ENCODE results near the gene UST. TPM values are rescaled to one million over a fixed set of nuclear protein-coding genes. Genes with fewer than 3 reads are reported as not detected.

UST gene
- total and polyA plus RNA-seq, 9 of the 15 experiments (the other 6 are each of a cell fraction or from before 2014, with no cell fraction given): 0.04 to 0.10 TPM; not detected in 7

- Histone ChIP-seq H3K4me2 (ENCODE audit: insufficient read depth, low read length) (no peak overlapping the region), H3K4me1 (replicated peaks in 1 of 2; ENCODE audit: control insufficient read depth in 2 of 2, insufficient read depth in 2 of 2, low read length in 2 of 2) (no peaks in the 10 kb centered on the region), H3K4me3 (no peak overlapping the region), H4K20me1 (replicated peaks; ENCODE audit: control insufficient read depth, insufficient read depth, low read length) (no peaks in the 10 kb centered on the region), H3K79me2 (ENCODE audit: control insufficient read depth, insufficient read depth, low read length) (no peaks in the 10 kb centered on the region), H3K9ac (ENCODE audit: insufficient read depth in 1 of 2, low read depth in 2 of 2, low read length in 2 of 2) (no peak overlapping the region), H3K9me3 (replicated peaks; ENCODE audit: control insufficient read depth, insufficient read depth, low read depth, low read length) (no peaks in the 10 kb centered on the region), H2AFZ (ENCODE audit: low read depth, low read length) (no peak overlapping the region), H3K27me3 (ENCODE audit: control insufficient read depth in 2 of 2, insufficient read depth in 2 of 2, low read length in 2 of 2) (peaks cover 8 to 32% of the 10 kb centered on the region in 2 experiments; a peak in 4 of 5 replicates), H3K9me1 (ENCODE audit: control insufficient read depth, insufficient read depth, low read length) (no peaks in the 10 kb centered on the region), H3K27ac (ENCODE audit: extremely low read depth, low read depth, low read length) (no peak overlapping the region), H3K36me3 (ENCODE audit: control insufficient read depth, insufficient read depth, low read length) (no peaks in the 10 kb centered on the region)
- no peak for TF ChIP-seq ZNF23 (CRISPR knock-in tag; IDR thresholded peaks at IDR 0.05)
- TF ChIP-seq CEBPG (CRISPR knock-in tag; IDR thresholded peaks at IDR 0.05): no peak
- peak; percentile 57 to 93 for TF ChIP-seq CEBPG (tag; conservative IDR thresholded peaks at IDR 0.05 in 1 of 2, IDR thresholded peaks at IDR 0.05 in 1 of 2)
- TF ChIP-seq CEBPB (tag; IDR thresholded peaks at IDR 0.05): peak; percentile 85
- BruUV-seq (replicated peaks): no TSS peak
- intact Hi-C loops (cut with micrococcal nuclease): no loop called here
- FAIRE-seq: no peak
- in situ Hi-C loops (cut with MboI): no loop called here
- no peak for ATAC-seq
- CTCF ChIA-PET (ENCODE audit: low intra/inter-chr PET ratio): no interaction called here
- POLR2A ChIA-PET: no interaction called here
- no peak for DNase-seq (ENCODE audit: extremely low read depth in 1 of 4, low spot score in 3 of 4)
- WGBS (ENCODE audit: insufficient coverage, low coverage, missing lambda C conversion rate): 0% methylated on average over 9 of the region's 9 CpGs
These were observed 269.0 kb downstream of the UST start for GRCh38 chr6:149015535-149016525.

GRCh38 chr6:149016716-149017115 lies 269.9 kb downstream of the UST start:
- Histone ChIP-seq H3K4me2 (ENCODE audit: insufficient read depth, low read length) (no peak overlapping the region), H3K4me3 (no peak overlapping the region), H3K9me1 (ENCODE audit: control insufficient read depth, insufficient read depth, low read length) (no peaks in the 10 kb centered on the region), H3K9me3 (replicated peaks; ENCODE audit: control insufficient read depth, insufficient read depth, low read depth, low read length) (no peaks in the 10 kb centered on the region), H4K20me1 (replicated peaks; ENCODE audit: control insufficient read depth, insufficient read depth, low read length) (no peaks in the 10 kb centered on the region), H3K4me1 (replicated peaks in 1 of 2; ENCODE audit: control insufficient read depth in 2 of 2, insufficient read depth in 2 of 2, low read length in 2 of 2) (no peaks in the 10 kb centered on the region), H3K9ac (ENCODE audit: insufficient read depth in 1 of 2, low read depth in 2 of 2, low read length in 2 of 2) (no peak overlapping the region), H3K27me3 (ENCODE audit: control insufficient read depth in 2 of 2, insufficient read depth in 2 of 2, low read length in 2 of 2) (peaks cover 8 to 32% of the 10 kb centered on the region in 2 experiments), H3K36me3 (ENCODE audit: control insufficient read depth, insufficient read depth, low read length) (no peaks in the 10 kb centered on the region), H3K79me2 (ENCODE audit: control insufficient read depth, insufficient read depth, low read length) (no peaks in the 10 kb centered on the region), H2AFZ (ENCODE audit: low read depth, low read length) (no peak overlapping the region), H3K27ac (ENCODE audit: extremely low read depth, low read depth, low read length) (no peak overlapping the region)
- in situ Hi-C loops (cut with MboI): no loop called here
- DNase-seq (ENCODE audit: extremely low read depth in 1 of 4, low spot score in 3 of 4): no peak
- WGBS (ENCODE audit: insufficient coverage, low coverage, missing lambda C conversion rate): 0% methylated on average over 7 of the region's 7 CpGs
- POLR2A ChIA-PET: no interaction called here
- intact Hi-C loops (cut with micrococcal nuclease): no loop called here
- BruUV-seq (replicated peaks): no TSS peak
- CTCF ChIA-PET (ENCODE audit: low intra/inter-chr PET ratio): no interaction called here
- ATAC-seq: no peak
- no peak for FAIRE-seq
